Measurements from ENCODE around the gene MAPKAPK2.

The MAPKAPK2 gene

GRCh38 chr1:206685334-206685768 lies 646 bp downstream of the MAPKAPK2 start:
- DNase-seq, result peak; percentile 37

- peak; percentile 49 for DNase-seq
Measured at GRCh38 chr1:206685769-206686477, 1.2 kb downstream of the MAPKAPK2 start.

GRCh38 chr1:206686478-206687249 lies 2.0 kb downstream of the MAPKAPK2 start:
- DNase-seq, result no peak

- DNase-seq, result no peak
Measured at GRCh38 chr1:206687251-206687914, 2.7 kb downstream of the MAPKAPK2 start.

- no peak for DNase-seq
Measured at GRCh38 chr1:206687915-206688442, 3.3 kb downstream of the MAPKAPK2 start.

- DNase-seq, result no peak
Measured at GRCh38 chr1:206690516-206690915, 5.8 kb downstream of the MAPKAPK2 start.

- no peak for DNase-seq
Measured at GRCh38 chr1:206691604-206692003, 6.9 kb downstream of the MAPKAPK2 start.

GRCh38 chr1:206693029-206693428 lies 8.3 kb downstream of the MAPKAPK2 start:
- DNase-seq, result no peak

- DNase-seq, result no peak
Measured at GRCh38 chr1:206693592-206693991, 8.9 kb downstream of the MAPKAPK2 start.

GRCh38 chr1:206694171-206695124 lies 9.7 kb downstream of the MAPKAPK2 start:
- no peak for DNase-seq

- DNase-seq, result no peak
Measured at GRCh38 chr1:206695733-206696132, 11.0 kb downstream of the MAPKAPK2 start.

- DNase-seq, result no peak
Measured at GRCh38 chr1:206696812-206697585, 12.3 kb downstream of the MAPKAPK2 start.

GRCh38 chr1:206698011-206698410 lies 13.3 kb downstream of the MAPKAPK2 start:
- DNase-seq, result no peak

GRCh38 chr1:206699000-206699586 lies 14.4 kb downstream of the MAPKAPK2 start:
- no peak for DNase-seq

GRCh38 chr1:206699626-206700025 lies 14.9 kb downstream of the MAPKAPK2 start:
- no peak for DNase-seq

- DNase-seq, result no peak
Measured at GRCh38 chr1:206700445-206701036, 15.8 kb downstream of the MAPKAPK2 start.

- no peak for DNase-seq
Measured at GRCh38 chr1:206702260-206702659, 17.6 kb downstream of the MAPKAPK2 start.

GRCh38 chr1:206702803-206703202 lies 18.1 kb downstream of the MAPKAPK2 start:
- no peak for DNase-seq

GRCh38 chr1:206703661-206704060 lies 19.0 kb downstream of the MAPKAPK2 start:
- peak; percentile 49 for DNase-seq

- DNase-seq, result no peak
Measured at GRCh38 chr1:206704226-206704625, 19.5 kb downstream of the MAPKAPK2 start.

GRCh38 chr1:206705191-206705590 lies 20.5 kb downstream of the MAPKAPK2 start:
- no peak for DNase-seq
